Mesothelial cell of epicardium (in vitro differentiated cells): ENCODE results near the gene CT47C1. TPM values are rescaled to one million over a fixed set of nuclear protein-coding genes. Genes with fewer than 3 reads are reported as not detected.

Experiments used
- DNase-seq, 2 experiments: peaks; one replicate each; pipeline ENCODE4 v3.0.0; 2021; ENCODE audit warnings: low spot score in 2 of 2; ENCODE audit not compliant: unreplicated experiment in 2 of 2
- H3K27ac Mint-ChIP-seq: 2 replicates; pipeline ENCODE4 v1.8.0; 2021; ENCODE audit warnings: mixed read lengths
- H3K27me3 Mint-ChIP-seq: 2 replicates; pipeline ENCODE4 v1.8.0; 2021; ENCODE audit warnings: low read depth, mixed read lengths
- H3K36me3 Mint-ChIP-seq: 2 replicates; pipeline ENCODE4 v1.8.0; 2021; ENCODE audit warnings: mixed read lengths
- H3K4me1 Mint-ChIP-seq: 2 replicates; pipeline ENCODE4 v1.8.0; 2021; ENCODE audit warnings: mixed read lengths
- H3K4me3 Mint-ChIP-seq: 2 replicates; pipeline ENCODE4 v1.8.0; 2021; ENCODE audit warnings: mild to moderate bottlenecking, moderate library complexity, mixed read lengths
- H3K9me3 Mint-ChIP-seq: 2 replicates; pipeline ENCODE4 v1.8.0; 2021; ENCODE audit warnings: mixed read lengths
- CTCF ChIP-seq: fragments of 200-600 bp; sonication (generic); IDR thresholded peaks from one replicate; pipeline ENCODE4 v1.5.0; 2021; ENCODE audit warnings: antibody characterized with exemption; ENCODE audit not compliant: unreplicated experiment
- total RNA-seq: library from RNA; stranded (reverse); gene quantifications from 3 replicates; pipeline ENCODE4 v1.2.1, GENCODE V29; 2021

The CT47C1 gene
- total RNA-seq, 1 donor from 2014 or later = not detected

- peaks cover 36% of the 10 kb centered on the region for H3K9me3 Mint-ChIP-seq
- H3K27ac Mint-ChIP-seq = no peak overlapping the region
- no peaks in the 10 kb centered on the region for H3K4me1 Mint-ChIP-seq
Observed at GRCh38 chrX:119036107-119037029, 36.4 kb upstream of the CT47C1 start.

GRCh38 chrX:119040432-119040831, 32.4 kb upstream of the CT47C1 start:
- H3K36me3 Mint-ChIP-seq = no peaks in the 10 kb centered on the region
- H3K27ac Mint-ChIP-seq = no peak overlapping the region
- peaks cover 27% of the 10 kb centered on the region for H3K9me3 Mint-ChIP-seq
- no peak for TF ChIP-seq CTCF
- H3K4me1 Mint-ChIP-seq = no peaks in the 10 kb centered on the region
- no peak for DNase-seq
- H3K27me3 Mint-ChIP-seq = no peaks in the 10 kb centered on the region
- no peak overlapping the region for H3K4me3 Mint-ChIP-seq

More at GRCh38 chrX:119036107-119037029, 36.4 kb upstream of the CT47C1 start:
- H3K36me3 Mint-ChIP-seq = no peaks in the 10 kb centered on the region
- DNase-seq = no peak
- TF ChIP-seq CTCF = no peak
- H3K27me3 Mint-ChIP-seq = no peaks in the 10 kb centered on the region
- H3K4me3 Mint-ChIP-seq = no peak overlapping the region

- no peak for TF ChIP-seq CTCF
- Mint-ChIP-seq H3K9me3 (peaks cover 29% of the 10 kb centered on the region), H3K4me3 (no peak overlapping the region), H3K27ac (no peak overlapping the region), H3K27me3 (no peaks in the 10 kb centered on the region), H3K36me3 (no peaks in the 10 kb centered on the region), H3K4me1 (no peaks in the 10 kb centered on the region)
- no peak for DNase-seq
Observed at GRCh38 chrX:119041175-119041574, 31.6 kb upstream of the CT47C1 start.

GRCh38 chrX:119042040-119042439, 30.8 kb upstream of the CT47C1 start:
- Mint-ChIP-seq H3K27ac (no peak overlapping the region), H3K27me3 (no peaks in the 10 kb centered on the region), H3K9me3 (peaks cover 28% of the 10 kb centered on the region), H3K36me3 (no peaks in the 10 kb centered on the region), H3K4me3 (no peak overlapping the region), H3K4me1 (no peaks in the 10 kb centered on the region)
- no peak for TF ChIP-seq CTCF
- no peak for DNase-seq

- DNase-seq = no peak
- no peak overlapping the region for H3K4me3 Mint-ChIP-seq
- no peaks in the 10 kb centered on the region for H3K27me3 Mint-ChIP-seq
- no peaks in the 10 kb centered on the region for H3K4me1 Mint-ChIP-seq
- H3K36me3 Mint-ChIP-seq = no peaks in the 10 kb centered on the region
- H3K27ac Mint-ChIP-seq = no peak overlapping the region
- no peak for TF ChIP-seq CTCF
- peaks cover 28% of the 10 kb centered on the region for H3K9me3 Mint-ChIP-seq
Observed at GRCh38 chrX:119042996-119043395, 29.8 kb upstream of the CT47C1 start.
